Left ventricle myocardium superior (tissue), 1 donor: ENCODE results near the gene POLN. TPM values are rescaled to one million over a fixed set of nuclear protein-coding genes. Genes with fewer than 3 reads are reported as not detected.

ENCODE experiments used
- ATAC-seq: fragments of 200-7000 bp; cut with Tn5 transposase; one replicate; pipeline ENCODE4 v1.9.1; 2020; ENCODE audit warnings: mild to moderate bottlenecking, moderate library complexity
- DNase-seq: peaks from one replicate; pipeline ENCODE4 v3.0.0-alpha.2; 2020
- intact Hi-C: fragments of 100-400 bp; cut with micrococcal nuclease; formaldehyde crosslinking; loops from one replicate; pipeline ENCODE4 v1.11.0; 2022
- total RNA-seq: library from RNA; stranded (reverse); fragmentation: NEBNext Ultra II Directional; extraction: Animal tissue kit (Norgen Biotek cat#: 25700); gene quantifications from one replicate; pipeline ENCODE4 v1.2.1, GENCODE V29; 2021
- donor health status: DM: no; HTN: yes; CAD: no; lungs with severe emphysema.

The POLN gene
- total RNA-seq, 1 donor from 2014 or later, result 1.9 TPM

- ATAC-seq (no peak), DNase-seq (no peak)
- intact Hi-C loops, result no loop called here
Observed at GRCh38 chr4:2141762-2142451, 100.0 kb downstream of the POLN start.

- ATAC-seq (no peak), DNase-seq (no peak)
- intact Hi-C loops, result no loop called here
Observed at GRCh38 chr4:2141022-2141761, 100.7 kb downstream of the POLN start.

GRCh38 chr4:2138846-2139500, 102.9 kb downstream of the POLN start:
- DNase-seq (no peak), ATAC-seq (no peak)
- intact Hi-C loops, result no loop called here

GRCh38 chr4:2136726-2137125, 105.2 kb downstream of the POLN start:
- ATAC-seq, result no peak
- intact Hi-C loops, result no loop called here
- DNase-seq, result no peak

- DNase-seq (no peak), ATAC-seq (no peak)
- intact Hi-C loops, result no loop called here
Observed at GRCh38 chr4:2135083-2135482, 106.8 kb downstream of the POLN start.

GRCh38 chr4:2132438-2132837, 109.5 kb downstream of the POLN start:
- DNase-seq (no peak), ATAC-seq (no peak)
- intact Hi-C loops, result no loop called here

- intact Hi-C loops, result no loop called here
- no peak for ATAC-seq
- no peak for DNase-seq
Observed at GRCh38 chr4:2127609-2128332, 114.2 kb downstream of the POLN start.

GRCh38 chr4:2126309-2127043, 115.4 kb downstream of the POLN start:
- intact Hi-C loops, result no loop called here
- ATAC-seq (no peak), DNase-seq (no peak)

- DNase-seq (no peak), ATAC-seq (no peak)
- intact Hi-C loops, result no loop called here
Observed at GRCh38 chr4:2125831-2126230, 116.1 kb downstream of the POLN start.

GRCh38 chr4:2125023-2125422, 116.9 kb downstream of the POLN start:
- ATAC-seq, result no peak
- no peak for DNase-seq
- intact Hi-C loops, result no loop called here

GRCh38 chr4:2116687-2117400, 125.1 kb downstream of the POLN start:
- intact Hi-C loops, result no loop called here
- ATAC-seq (no peak), DNase-seq (no peak)

- DNase-seq (no peak), ATAC-seq (no peak)
- intact Hi-C loops, result no loop called here
Observed at GRCh38 chr4:2105559-2105958, 136.4 kb downstream of the POLN start.

- ATAC-seq, result no peak
- intact Hi-C loops, result no loop called here
Observed at GRCh38 chr4:2104556-2105345, 137.2 kb downstream of the POLN start.

GRCh38 chr4:2103843-2104547, 137.9 kb downstream of the POLN start:
- intact Hi-C loops, result no loop called here
- no peak for ATAC-seq
- DNase-seq, result no peak

More at GRCh38 chr4:2104556-2105345, 137.2 kb downstream of the POLN start:
- no peak for DNase-seq

- intact Hi-C loops, result no loop called here
- no peak for DNase-seq
- no peak for ATAC-seq
Observed at GRCh38 chr4:2103127-2103842, 138.6 kb downstream of the POLN start.

- DNase-seq (no peak), ATAC-seq (no peak)
- intact Hi-C loops, result no loop called here
Observed at GRCh38 chr4:2102045-2102883, 139.7 kb downstream of the POLN start.
